Endothelial cell of umbilical vein (primary cell): Measurements from ENCODE around the gene HEXIM1. TPM values are rescaled to one million over a fixed set of nuclear protein-coding genes. Genes with fewer than 3 reads are reported as not detected.

ENCODE experiments used
- BruUV-seq: library from RNA; stranded (reverse); fragments of 400-500 nt; replicated peaks from 2 replicates; lab custom pipeline; 2021; lab: Mats Ljungman, UMichigan
- CTCF ChIA-PET: fragments of 300-600, 350-600 bp; sonication (Branson Sonifier 250); formaldehyde crosslinking; loops from one replicate; lab custom pipeline; 2021; ENCODE audit warnings: antibody characterized with exemption, inconsistent platforms; lab: Charles Lee
- POLR2A ChIA-PET: fragments of 300-600, 350-600 bp; sonication (Branson Sonifier 250); formaldehyde crosslinking; loops from one replicate; lab custom pipeline; 2021; ENCODE audit warnings: antibody characterized with exemption, inconsistent platforms; lab: Charles Lee
- DNase-seq: peaks from one replicate; pipeline ENCODE4 v3.0.0-alpha.2; 2011; ENCODE audit warnings: low read depth, low spot score
- FAIRE-seq: peaks from 2 replicates; lab custom pipeline; 2011; peaks lifted over from hg19 to GRCh38; lab: Jason Lieb, UNC
- H2AFZ ChIP-seq: 2 replicates; pipeline ENCODE4 v1.6.0; 2012; ENCODE audit warnings: low read depth, low read length, control low read depth, inconsistent platforms
- H3K27ac ChIP-seq: 2 replicates; pipeline ENCODE4 v1.5.1; 2011; ENCODE audit warnings: low read depth, mild to moderate bottlenecking, control low read depth, low read length, moderate library complexity; ENCODE audit not compliant: insufficient read depth
- H3K27me3 ChIP-seq, 2 experiments: 2 replicates each; pipeline versions ENCODE4 v1.6.0 to v1.6.1; 2011; ENCODE audit warnings: low read length in 2 of 2, mixed read lengths in 1 of 2; ENCODE audit not compliant: control insufficient read depth in 2 of 2, insufficient read depth in 2 of 2
- H3K36me3 ChIP-seq, 2 experiments: 2 replicates in 1 of 2; 3 replicates in 1 of 2; pipeline ENCODE4 v1.5.1; 2011; ENCODE audit warnings: low read length in 2 of 2, mild to moderate bottlenecking in 1 of 2, moderate library complexity in 1 of 2; ENCODE audit not compliant: control insufficient read depth in 2 of 2, insufficient read depth in 2 of 2; ENCODE audit errors: extremely low read depth in 1 of 2
- H3K4me1 ChIP-seq: 3 replicates; pipeline ENCODE4 v1.5.1; 2011; ENCODE audit warnings: mild to moderate bottlenecking, low read length; ENCODE audit not compliant: control insufficient read depth, insufficient read depth; ENCODE audit errors: extremely low read depth
- H3K4me2 ChIP-seq: 2 replicates; pipeline ENCODE4 v1.6.1; 2011; ENCODE audit warnings: low read length, control low read depth, mixed read lengths; ENCODE audit not compliant: insufficient read depth
- H3K4me3 ChIP-seq, 3 experiments: fragments of 200-600 bp in 1 of 3; sonication (generic), shearing (Covaris generic) in 1 of 3; replicated peaks in 1 of 3; 2 replicates each; pipeline ENCODE4 v1.5.1; 2011 to 2016; ENCODE audit warnings: control low read depth in 3 of 3, low read length in 3 of 3, mild to moderate bottlenecking in 2 of 3, inconsistent platforms in 1 of 3, low read depth in 1 of 3, moderate library complexity in 1 of 3; ENCODE audit not compliant: insufficient read depth in 1 of 3
- H3K79me2 ChIP-seq: 2 replicates; pipeline ENCODE4 v1.6.0; 2012; ENCODE audit warnings: low read length, inconsistent platforms; ENCODE audit not compliant: control insufficient read depth, insufficient read depth
- H3K9ac ChIP-seq: replicated peaks from 2 replicates; pipeline ENCODE3; 2011; ENCODE audit warnings: low read length, control low read depth; ENCODE audit not compliant: insufficient read depth; ENCODE audit errors: extremely low read depth
- H3K9me1 ChIP-seq: replicated peaks from 3 replicates; pipeline ENCODE4 v1.6.0; 2011; ENCODE audit warnings: mild to moderate bottlenecking, low read length; ENCODE audit not compliant: control insufficient read depth, insufficient read depth; ENCODE audit errors: extremely low read depth
- H3K9me3 ChIP-seq: replicated peaks from 2 replicates; pipeline ENCODE4 v1.5.1; 2012; ENCODE audit warnings: low read length, inconsistent platforms; ENCODE audit not compliant: control insufficient read depth, insufficient read depth
- H4K20me1 ChIP-seq: replicated peaks from 2 replicates; pipeline ENCODE3; 2011; ENCODE audit warnings: mild to moderate bottlenecking, low read length; ENCODE audit not compliant: control insufficient read depth, insufficient read depth; ENCODE audit errors: extremely low read depth
- EZH2 ChIP-seq: IDR thresholded peaks from 2 replicates; pipeline ENCODE4 v1.6.1; 2012; ENCODE audit warnings: borderline replicate concordance, low read depth, mild to moderate bottlenecking, moderate library complexity, low read length, inconsistent platforms; ENCODE audit not compliant: severe bottlenecking
- MYC ChIP-seq: IDR thresholded peaks from one replicate; pipeline ENCODE4 v1.6.1; 2011; ENCODE audit warnings: mild to moderate bottlenecking, low read depth, low read length
- POLR2A ChIP-seq: IDR thresholded peaks from 2 replicates; pipeline ENCODE4 v1.6.1; 2012; ENCODE audit warnings: low read depth, mild to moderate bottlenecking, control low read depth, low read length
- POLR2AphosphoS5 ChIP-seq: IDR thresholded peaks from 2 replicates; pipeline ENCODE4 v1.6.1; 2012; ENCODE audit warnings: low read depth, mild to moderate bottlenecking, control low read depth, low read length, moderate library complexity; ENCODE audit not compliant: insufficient read depth
- dilution Hi-C: fragments of 300-500 bp; cut with MboI; formaldehyde crosslinking; loops from one replicate; pipeline ENCODE4 v1.15.0; 2019; ENCODE audit warnings: low sequenced_read_pairs; ENCODE audit not compliant: extremely low pct_ligation_motif_present
- intact Hi-C: fragments of 100-400 bp; cut with micrococcal nuclease; formaldehyde crosslinking; loops from one replicate; pipeline ENCODE4 v1.10.0; 2022
- polyA plus RNA-seq, 4 experiments: library from polyadenylated mRNA; depleted of rRNA in 3 of 4; stranded (reverse) in 3 of 4; unstranded in 1 of 4; fragments of >200 nt; gene quantifications; 2 replicates each; pipeline versions ENCODE4 v1.2.1 to v1.2.3, GENCODE V29; 2011 to 2012; ENCODE audit warnings: missing spikeins in 1 of 4
- total RNA-seq: library from RNA; stranded (reverse); gene quantifications from 2 replicates; pipeline ENCODE4 v1.2.3, GENCODE V29; 2021
- TF ChIP-seq, protein P1 (sequence below), 2 donors: IDR thresholded peaks; 1 replicate in 1 of 2; 2 replicates in 1 of 2; pipeline ENCODE4 v1.5.1; 2011; ENCODE audit warnings: low read length in 2 of 2, mild to moderate bottlenecking in 2 of 2, moderate library complexity in 2 of 2, control low read depth in 1 of 2, inconsistent platforms in 1 of 2, low read depth in 1 of 2; ENCODE audit not compliant: insufficient read depth in 1 of 2; ENCODE audit errors: extremely low read depth in 1 of 2

HEXIM1 gene
- total and polyA plus RNA-seq, 2 donors (not counting 3 experiments of a cell fraction or from before 2014, with no cell fraction given): 7.0 to 20.0 TPM

DNA sequence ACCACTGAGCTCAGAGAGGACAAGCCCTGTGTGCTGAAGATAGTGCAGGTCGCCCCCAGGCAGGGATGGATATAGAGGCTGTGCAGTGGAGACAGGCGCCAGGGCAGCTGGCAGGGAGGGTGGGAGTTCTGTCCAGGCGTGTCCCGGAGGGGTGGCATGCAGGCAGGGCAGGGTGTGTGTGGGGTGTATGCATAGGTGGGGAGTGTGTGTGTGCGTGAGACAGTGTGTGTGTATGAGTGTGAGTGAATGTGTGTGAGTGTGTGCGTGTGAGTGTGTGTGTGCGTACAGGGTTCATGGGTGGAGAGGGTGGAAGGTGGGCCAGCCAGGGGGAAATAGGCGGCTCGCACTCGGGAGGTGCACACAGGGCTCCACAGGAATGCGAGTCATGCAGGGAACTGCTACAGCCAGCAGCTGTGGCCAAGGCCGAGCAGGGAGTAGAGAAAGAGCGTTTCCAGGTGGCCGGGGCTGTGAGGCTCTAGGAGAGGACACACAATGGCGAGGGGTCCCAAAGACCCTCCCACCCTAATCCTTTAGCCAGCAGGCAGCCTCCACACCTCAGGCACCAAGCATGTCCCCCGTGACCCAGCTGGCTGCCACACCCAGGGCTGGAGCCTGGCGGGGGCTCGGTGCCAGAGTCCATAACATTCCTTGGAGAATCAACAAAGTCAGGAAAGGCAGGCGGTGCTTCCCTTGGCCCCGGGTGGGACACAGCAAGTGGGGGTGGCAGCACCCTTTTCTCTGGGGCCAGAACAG lies 20.6 kb upstream of the HEXIM1 start:
- H3K9me1 ChIP-seq: no peaks in the 10 kb centered on the region
- H3K9ac ChIP-seq: peak overlapping the region; percentile 20
- peak; percentile 73 for DNase-seq
- dilution Hi-C loops (no loop called here), intact Hi-C loops (no loop called here)
- no peak overlapping the region for H3K4me3 ChIP-seq
- peak overlapping the region; percentile 31 for H3K27ac ChIP-seq
- BruUV-seq: no TSS peak
- peak; percentile 55 for FAIRE-seq
- H3K36me3 ChIP-seq: no peaks in the 10 kb centered on the region
- TF ChIP-seq EZH2 (no peak), POLR2AphosphoS5 (peak; percentile 36), MYC (no peak), POLR2A (peak; percentile 48)
- TF ChIP-seq, protein P1, sequence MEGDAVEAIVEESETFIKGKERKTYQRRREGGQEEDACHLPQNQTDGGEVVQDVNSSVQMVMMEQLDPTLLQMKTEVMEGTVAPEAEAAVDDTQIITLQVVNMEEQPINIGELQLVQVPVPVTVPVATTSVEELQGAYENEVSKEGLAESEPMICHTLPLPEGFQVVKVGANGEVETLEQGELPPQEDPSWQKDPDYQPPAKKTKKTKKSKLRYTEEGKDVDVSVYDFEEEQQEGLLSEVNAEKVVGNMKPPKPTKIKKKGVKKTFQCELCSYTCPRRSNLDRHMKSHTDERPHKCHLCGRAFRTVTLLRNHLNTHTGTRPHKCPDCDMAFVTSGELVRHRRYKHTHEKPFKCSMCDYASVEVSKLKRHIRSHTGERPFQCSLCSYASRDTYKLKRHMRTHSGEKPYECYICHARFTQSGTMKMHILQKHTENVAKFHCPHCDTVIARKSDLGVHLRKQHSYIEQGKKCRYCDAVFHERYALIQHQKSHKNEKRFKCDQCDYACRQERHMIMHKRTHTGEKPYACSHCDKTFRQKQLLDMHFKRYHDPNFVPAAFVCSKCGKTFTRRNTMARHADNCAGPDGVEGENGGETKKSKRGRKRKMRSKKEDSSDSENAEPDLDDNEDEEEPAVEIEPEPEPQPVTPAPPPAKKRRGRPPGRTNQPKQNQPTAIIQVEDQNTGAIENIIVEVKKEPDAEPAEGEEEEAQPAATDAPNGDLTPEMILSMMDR (IDR thresholded peaks at IDR 0.05; ENCODE audit: extremely low read depth in 1 of 2, insufficient read depth in 1 of 2, low read depth in 1 of 2, low read length in 2 of 2): no peak
- peak overlapping the region; percentile 43 for H2AFZ ChIP-seq
- POLR2A ChIA-PET: no interaction called here
- peaks cover 38% of the 10 kb centered on the region for H3K4me1 ChIP-seq
- CTCF ChIA-PET: interaction anchor here (1.1 to 7.2 kb wide), 4 partner anchors 19 to 70 kb away, joined by 3 to 61 read pairs (median 5); no protein-coding TSS in a partner anchor
- peaks cover 2% of the 10 kb centered on the region for H3K79me2 ChIP-seq
- H3K9me3 ChIP-seq: no peaks in the 10 kb centered on the region
- no peaks in the 10 kb centered on the region for H3K27me3 ChIP-seq
- H3K4me2 ChIP-seq: no peak overlapping the region
- H4K20me1 ChIP-seq: no peaks in the 10 kb centered on the region
